GM19023 (cell line): ENCODE data around the gene PAN3.

Experiments
- ATAC-seq: cut with Tn5 transposase; IDR thresholded peaks from one replicate; pipeline ENCODE4 v1.9.1; 2021; ENCODE audit warnings: mild to moderate bottlenecking, moderate library complexity; ENCODE audit not compliant: unreplicated experiment

The PAN3 gene

GRCh38 chr13:28299916-28300315 lies 161.6 kb downstream of the PAN3 start:
- ATAC-seq = no peak

- ATAC-seq = no peak
Observed at GRCh38 chr13:28301839-28302238, 163.5 kb downstream of the PAN3 start.

GRCh38 chr13:28306325-28306724 lies 168.0 kb downstream of the PAN3 start:
- ATAC-seq = no peak

- ATAC-seq = no peak
Observed at GRCh38 chr13:28313579-28313978, 175.2 kb downstream of the PAN3 start.

- ATAC-seq = no peak
Observed at GRCh38 chr13:28314879-28315278, 176.5 kb downstream of the PAN3 start.

- ATAC-seq = no peak
Observed at GRCh38 chr13:28316129-28316528, 177.8 kb downstream of the PAN3 start.

- ATAC-seq = no peak
Observed at GRCh38 chr13:28316836-28317235, 178.5 kb downstream of the PAN3 start.

GRCh38 chr13:28318496-28318895 lies 180.2 kb downstream of the PAN3 start:
- ATAC-seq = no peak

GRCh38 chr13:28319528-28319927 lies 181.2 kb downstream of the PAN3 start:
- no peak for ATAC-seq

GRCh38 chr13:28320209-28320608 lies 181.9 kb downstream of the PAN3 start:
- no peak for ATAC-seq

GRCh38 chr13:28320884-28321574 lies 182.7 kb downstream of the PAN3 start:
- ATAC-seq = no peak

- no peak for ATAC-seq
Observed at GRCh38 chr13:28321756-28322155, 183.4 kb downstream of the PAN3 start.

GRCh38 chr13:28322256-28322905 lies 184.0 kb downstream of the PAN3 start:
- no peak for ATAC-seq

- no peak for ATAC-seq
Observed at GRCh38 chr13:28324181-28324789, 185.9 kb downstream of the PAN3 start.

GRCh38 chr13:28325022-28325421 lies 186.7 kb downstream of the PAN3 start:
- no peak for ATAC-seq

- ATAC-seq = no peak
Observed at GRCh38 chr13:28326056-28326455, 187.7 kb downstream of the PAN3 start.

GRCh38 chr13:28327373-28328270 lies 189.3 kb downstream of the PAN3 start:
- ATAC-seq = no peak

- ATAC-seq = no peak
Observed at GRCh38 chr13:28328271-28328607, 189.9 kb downstream of the PAN3 start.

GRCh38 chr13:28329395-28330158 lies 191.2 kb downstream of the PAN3 start:
- ATAC-seq = no peak

GRCh38 chr13:28333204-28333881 lies 195.0 kb downstream of the PAN3 start:
- no peak for ATAC-seq
